ENCODE measurements around the gene TMEM132C. TPM values are rescaled to one million over a fixed set of nuclear protein-coding genes. Genes with fewer than 3 reads are reported as not detected.

TMEM132C gene
- total RNA-seq, 1 donor from 2014 or later = 3.9 TPM

- H3K9me3 Mint-ChIP-seq = no peaks in the 10 kb centered on the region
- H3K36me3 ChIP-seq = no peaks in the 10 kb centered on the region
- H3K27ac ChIP-seq = no peak overlapping the region
- no peak overlapping the region for H3K4me3 ChIP-seq
- H3K4me1 ChIP-seq = peaks cover 11% of the 10 kb centered on the region
- no peak for TF ChIP-seq EZH2phosphoT487 (IDR thresholded peaks at IDR 0.05)
- no peak for TF ChIP-seq EZH2 (IDR thresholded peaks at IDR 0.05)
- TF ChIP-seq CTCF (IDR thresholded peaks at IDR 0.05) = no peak
- no peak overlapping the region for H3K27ac Mint-ChIP-seq
- H3K4me1 Mint-ChIP-seq = peaks cover 38% of the 10 kb centered on the region
- no peak overlapping the region for H2AFZ ChIP-seq (replicated peaks)
- no peaks in the 10 kb centered on the region for H3K27me3 ChIP-seq
- no peak overlapping the region for H3K4me2 ChIP-seq
- no peaks in the 10 kb centered on the region for H4K20me1 ChIP-seq (ENCODE audit: low read depth)
- H3F3A ChIP-seq (ENCODE audit: low read depth) = peaks cover 12% of the 10 kb centered on the region
- H3K79me2 ChIP-seq (ENCODE audit: low read depth) = no peaks in the 10 kb centered on the region
- H3K27me3 Mint-ChIP-seq (ENCODE audit: insufficient read depth, low read depth) = no peaks in the 10 kb centered on the region
- H3K9ac ChIP-seq = no peak overlapping the region
- no peak for DNase-seq (ENCODE audit: low spot score)
- H3K9me3 ChIP-seq (ENCODE audit: low read depth) = no peaks in the 10 kb centered on the region
- H3K4me3 Mint-ChIP-seq = no peak overlapping the region
- no peaks in the 10 kb centered on the region for H3K36me3 Mint-ChIP-seq
Measured at GRCh38 chr12:128729628-128730121, 462.7 kb downstream of the TMEM132C start.

- Mint-ChIP-seq H3K27me3 (ENCODE audit: insufficient read depth, low read depth) (peaks cover 2% of the 10 kb centered on the region), H3K27ac (no peak overlapping the region), H3K36me3 (peaks cover 1% of the 10 kb centered on the region), H3K4me1 (peaks cover 18% of the 10 kb centered on the region), H3K4me3 (no peak overlapping the region), H3K9me3 (peaks cover 8% of the 10 kb centered on the region)
- Histone ChIP-seq H3K9ac (no peak overlapping the region), H4K20me1 (ENCODE audit: low read depth) (no peaks in the 10 kb centered on the region), H3K27ac (peak overlapping the region; percentile 76), H3K27me3 (no peaks in the 10 kb centered on the region), H3K4me2 (peak overlapping the region; percentile 64), H3K4me1 (peaks cover 15% of the 10 kb centered on the region), H3K4me3 (peak overlapping the region; percentile 15), H2AFZ (replicated peaks) (peak overlapping the region; percentile 86), H3K9me3 (ENCODE audit: low read depth) (no peaks in the 10 kb centered on the region), H3F3A (ENCODE audit: low read depth) (peaks cover 14% of the 10 kb centered on the region), H3K36me3 (no peaks in the 10 kb centered on the region), H3K79me2 (ENCODE audit: low read depth) (no peaks in the 10 kb centered on the region)
- peak; percentile 36 for DNase-seq (ENCODE audit: low spot score)
- no peak for TF ChIP-seq CTCF (IDR thresholded peaks at IDR 0.05)
Measured at GRCh38 chr12:128734371-128734770, 467.4 kb downstream of the TMEM132C start.

- Mint-ChIP-seq H3K4me3 (no peak overlapping the region), H3K9me3 (peaks cover 14% of the 10 kb centered on the region), H3K27ac (no peak overlapping the region), H3K4me1 (peaks cover 15% of the 10 kb centered on the region), H3K27me3 (ENCODE audit: insufficient read depth, low read depth) (peaks cover 2% of the 10 kb centered on the region), H3K36me3 (peaks cover 1% of the 10 kb centered on the region)
- no peak overlapping the region for H3K4me2 ChIP-seq
- H3K27me3 ChIP-seq = no peaks in the 10 kb centered on the region
- DNase-seq (ENCODE audit: low spot score) = no peak
- H3K36me3 ChIP-seq = no peaks in the 10 kb centered on the region
- no peak overlapping the region for H3K4me3 ChIP-seq
- TF ChIP-seq CTCF (IDR thresholded peaks at IDR 0.05) (no peak), EZH2 (IDR thresholded peaks at IDR 0.05) (no peak), EZH2phosphoT487 (IDR thresholded peaks at IDR 0.05) (no peak)
- no peaks in the 10 kb centered on the region for H4K20me1 ChIP-seq (ENCODE audit: low read depth)
- H3K4me1 ChIP-seq = peaks cover 15% of the 10 kb centered on the region
- peaks cover 14% of the 10 kb centered on the region for H3F3A ChIP-seq (ENCODE audit: low read depth)
- no peak overlapping the region for H3K27ac ChIP-seq
- no peak overlapping the region for H2AFZ ChIP-seq (replicated peaks)
- no peaks in the 10 kb centered on the region for H3K79me2 ChIP-seq (ENCODE audit: low read depth)
- H3K9ac ChIP-seq = no peak overlapping the region
- no peaks in the 10 kb centered on the region for H3K9me3 ChIP-seq (ENCODE audit: low read depth)
Measured at GRCh38 chr12:128737292-128737966, 470.5 kb downstream of the TMEM132C start.
